Uterus (tissue), 4 donors: ENCODE data around the gene SYCE1. TPM values are rescaled to one million over a fixed set of nuclear protein-coding genes. Genes with fewer than 3 reads are reported as not detected.
"Not testable (repeated sequence)": the region's sequence is repeated elsewhere in the genome, so short reads cannot be mapped to it uniquely, and the experiment has no call there.

ENCODE experiments used
- DNase-seq, 2 donors: peaks; one replicate each; pipeline ENCODE4 v3.0.0-alpha.2; 2019 to 2020
- H3K27ac ChIP-seq, 2 donors: fragments of 200-600 bp; sonication (generic); 1 replicate in 1 of 2; 2 replicates in 1 of 2; pipeline ENCODE4 v1.5.1; 2016 to 2018
- H3K27me3 ChIP-seq, 2 donors: fragments of 200-600 bp; sonication (generic); one replicate each; pipeline ENCODE4 v1.5.1; 2018 to 2019; ENCODE audit warnings: control low read depth in 1 of 2
- H3K36me3 ChIP-seq, 2 donors: fragments of 200-600 bp; sonication (generic); one replicate each; pipeline ENCODE4 v1.5.1; 2019; ENCODE audit warnings: control low read depth in 1 of 2
- H3K4me1 ChIP-seq, 2 donors: fragments of 200-600 bp; sonication (generic); one replicate each; pipeline ENCODE4 v1.5.1; 2018 to 2019; ENCODE audit warnings: control low read depth in 1 of 2
- H3K4me3 ChIP-seq, 2 donors: fragments of 200-600 bp; sonication (generic); 1 replicate in 1 of 2; 2 replicates in 1 of 2; pipeline ENCODE4 v1.5.1; 2018 to 2019; ENCODE audit warnings: mild to moderate bottlenecking in 1 of 2
- H3K9me3 ChIP-seq, 2 donors: fragments of 200-600 bp; sonication (generic); one replicate each; pipeline ENCODE4 v1.5.1; 2019; ENCODE audit warnings: control low read depth in 1 of 2
- POLR2A ChIP-seq, 2 donors: fragments of 450-650 bp; IDR thresholded peaks; one replicate each; pipeline ENCODE4 v1.6.1; 2016; ENCODE audit warnings: antibody characterized with exemption in 2 of 2, mild to moderate bottlenecking in 1 of 2, moderate library complexity in 1 of 2
- intact Hi-C: fragments of 100-400 bp; cut with DNase I; formaldehyde crosslinking; loops from one replicate; pipeline ENCODE4 v1.15.1; 2023; ENCODE audit warnings: low total_unique reads
- total RNA-seq, 4 donors: library from RNA; depleted of rRNA in 3 of 4; stranded (reverse); fragments of >200 nt in 3 of 4; gene quantifications; one replicate each; pipeline versions ENCODE4 v1.1.0 to v1.2.4, GENCODE V29; 2014 to 2023
- TF ChIP-seq, protein P1 (sequence below), 4 experiments: fragments of 200-600 bp in 2 of 4; fragments of 450-650 bp in 2 of 4; sonication (generic) in 2 of 4; IDR thresholded peaks; one replicate each; pipeline ENCODE4 v1.5.1; 2016 to 2019; ENCODE audit warnings: antibody characterized with exemption in 4 of 4, mild to moderate bottlenecking in 2 of 4, moderate library complexity in 1 of 4
- donor health status: DM: yes; HTN: yes; CAD: no.

The SYCE1 gene
- total RNA-seq, 4 donors from 2014 or later, result 1.0 TPM; not detected in 3

DNA sequence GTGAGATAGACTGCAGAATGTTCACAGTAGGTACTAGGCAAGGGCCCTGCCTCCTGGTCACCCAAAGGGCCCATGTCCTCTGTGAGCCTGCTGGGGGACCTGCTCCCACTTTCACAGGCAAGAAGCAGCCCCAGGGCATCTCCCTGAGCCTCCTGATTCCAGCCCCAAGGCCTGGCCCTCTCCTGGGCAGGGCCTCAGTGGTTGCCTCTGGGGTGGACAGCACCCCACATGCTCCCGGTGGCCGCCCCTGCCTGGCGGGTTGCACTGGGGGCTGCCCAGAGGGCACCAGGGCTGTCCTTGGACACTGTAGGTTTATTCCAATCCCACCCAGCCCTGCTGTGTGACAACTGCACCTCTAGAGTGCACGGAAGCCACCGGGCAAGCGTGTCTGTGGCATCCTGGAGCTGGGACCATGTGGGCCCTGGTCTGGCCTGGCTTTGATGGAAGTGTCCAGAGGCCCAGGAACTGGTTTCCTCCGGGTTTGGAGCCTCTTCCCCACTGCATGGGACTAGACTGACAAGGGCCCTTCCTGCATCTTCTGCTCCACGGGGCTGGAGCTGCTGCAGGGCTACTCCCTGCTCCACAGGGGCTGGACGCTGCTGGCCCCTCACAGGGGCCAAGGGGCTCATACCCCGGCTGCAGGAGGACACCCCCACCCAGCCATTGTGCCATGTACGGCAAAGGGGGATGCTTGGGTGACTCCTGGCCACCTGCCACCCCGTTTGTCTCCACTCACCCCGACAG is 25.0 kb upstream of the SYCE1 start:
- H3K4me1 ChIP-seq, result no peaks in the 10 kb centered on the region
- no peaks in the 10 kb centered on the region for H3K36me3 ChIP-seq
- no peaks in the 10 kb centered on the region for H3K9me3 ChIP-seq
- H3K27ac ChIP-seq, result no peak overlapping the region
- no peaks in the 10 kb centered on the region for H3K27me3 ChIP-seq
- H3K4me3 ChIP-seq, result no peak overlapping the region
- no peak for TF ChIP-seq POLR2A (IDR thresholded peaks at IDR 0.05)
- TF ChIP-seq, protein P1, sequence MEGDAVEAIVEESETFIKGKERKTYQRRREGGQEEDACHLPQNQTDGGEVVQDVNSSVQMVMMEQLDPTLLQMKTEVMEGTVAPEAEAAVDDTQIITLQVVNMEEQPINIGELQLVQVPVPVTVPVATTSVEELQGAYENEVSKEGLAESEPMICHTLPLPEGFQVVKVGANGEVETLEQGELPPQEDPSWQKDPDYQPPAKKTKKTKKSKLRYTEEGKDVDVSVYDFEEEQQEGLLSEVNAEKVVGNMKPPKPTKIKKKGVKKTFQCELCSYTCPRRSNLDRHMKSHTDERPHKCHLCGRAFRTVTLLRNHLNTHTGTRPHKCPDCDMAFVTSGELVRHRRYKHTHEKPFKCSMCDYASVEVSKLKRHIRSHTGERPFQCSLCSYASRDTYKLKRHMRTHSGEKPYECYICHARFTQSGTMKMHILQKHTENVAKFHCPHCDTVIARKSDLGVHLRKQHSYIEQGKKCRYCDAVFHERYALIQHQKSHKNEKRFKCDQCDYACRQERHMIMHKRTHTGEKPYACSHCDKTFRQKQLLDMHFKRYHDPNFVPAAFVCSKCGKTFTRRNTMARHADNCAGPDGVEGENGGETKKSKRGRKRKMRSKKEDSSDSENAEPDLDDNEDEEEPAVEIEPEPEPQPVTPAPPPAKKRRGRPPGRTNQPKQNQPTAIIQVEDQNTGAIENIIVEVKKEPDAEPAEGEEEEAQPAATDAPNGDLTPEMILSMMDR (IDR thresholded peaks at IDR 0.05), result no peak
- no peak for DNase-seq
- intact Hi-C loops, result no loop called here

DNA sequence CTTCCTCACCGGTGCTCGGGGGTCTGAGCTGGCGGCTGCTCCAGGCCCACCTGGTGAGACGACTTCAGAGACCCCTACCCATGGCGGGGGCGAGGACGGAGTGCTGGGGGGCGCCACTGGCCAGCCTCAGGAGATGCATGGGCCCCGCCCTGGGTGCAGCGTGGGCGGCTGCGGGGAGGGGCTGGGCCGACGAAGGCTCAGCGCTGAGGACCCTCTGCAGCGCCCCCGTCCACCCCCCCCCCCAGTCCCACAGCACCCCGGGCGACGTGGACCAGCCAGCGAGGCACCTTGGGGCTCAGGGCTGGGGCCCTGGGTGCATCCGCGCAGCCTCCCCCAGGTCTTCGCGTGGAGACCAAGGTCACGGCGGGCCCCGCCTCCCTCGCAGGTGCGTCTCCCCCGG is 11.7 kb upstream of the SYCE1 start:
- DNase-seq, H3K27me3 ChIP-seq, H3K36me3 ChIP-seq, H3K4me3 ChIP-seq, H3K9me3 ChIP-seq, H3K27ac ChIP-seq, H3K4me1 ChIP-seq, intact Hi-C loops: not testable (repeated sequence)

DNA sequence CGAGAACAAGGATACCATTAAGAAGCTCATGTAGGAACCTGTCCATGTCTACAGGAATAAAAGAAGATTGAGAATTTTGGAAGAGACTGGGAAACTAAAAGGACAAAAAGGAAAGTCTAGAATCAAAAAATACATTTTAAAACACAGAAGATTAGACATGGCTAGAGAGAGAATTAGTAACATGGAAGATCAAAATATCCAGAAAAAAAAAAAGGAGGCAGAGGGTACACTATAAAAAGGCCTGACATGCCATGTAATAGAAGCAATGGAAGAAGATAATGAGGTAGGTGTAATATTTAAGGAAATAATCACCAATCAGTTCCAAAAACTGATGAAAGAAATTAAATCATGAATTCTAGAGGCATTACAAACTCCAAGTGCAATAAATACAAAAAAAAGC is 8.1 kb upstream of the SYCE1 start:
- H3K4me3 ChIP-seq, intact Hi-C loops, H3K9me3 ChIP-seq, H3K4me1 ChIP-seq, H3K27me3 ChIP-seq, H3K36me3 ChIP-seq, DNase-seq, H3K27ac ChIP-seq: not testable (repeated sequence)

DNA sequence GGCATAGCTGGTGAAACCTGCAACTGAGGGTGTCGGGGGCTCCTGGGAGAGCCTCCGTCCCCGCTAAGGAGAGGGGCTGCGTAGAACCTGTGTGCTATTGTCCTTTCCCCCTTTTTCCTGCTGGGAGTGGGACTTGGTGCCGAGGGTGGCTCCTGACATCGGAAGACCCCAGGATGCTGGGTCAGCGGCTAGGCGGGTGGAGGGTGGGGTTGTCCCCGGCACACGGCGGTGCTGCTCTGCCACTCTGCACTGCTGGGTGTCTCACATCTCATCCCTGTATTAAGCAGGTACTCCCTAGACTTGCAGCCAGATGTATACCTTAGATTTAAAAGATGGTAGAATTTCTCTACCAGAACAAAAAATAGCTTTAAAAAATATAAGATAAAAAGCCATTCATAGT is 6.7 kb upstream of the SYCE1 start:
- H3K27me3 ChIP-seq, H3K27ac ChIP-seq, H3K36me3 ChIP-seq, H3K4me1 ChIP-seq, intact Hi-C loops, H3K9me3 ChIP-seq, DNase-seq, H3K4me3 ChIP-seq: not testable (repeated sequence)

DNA sequence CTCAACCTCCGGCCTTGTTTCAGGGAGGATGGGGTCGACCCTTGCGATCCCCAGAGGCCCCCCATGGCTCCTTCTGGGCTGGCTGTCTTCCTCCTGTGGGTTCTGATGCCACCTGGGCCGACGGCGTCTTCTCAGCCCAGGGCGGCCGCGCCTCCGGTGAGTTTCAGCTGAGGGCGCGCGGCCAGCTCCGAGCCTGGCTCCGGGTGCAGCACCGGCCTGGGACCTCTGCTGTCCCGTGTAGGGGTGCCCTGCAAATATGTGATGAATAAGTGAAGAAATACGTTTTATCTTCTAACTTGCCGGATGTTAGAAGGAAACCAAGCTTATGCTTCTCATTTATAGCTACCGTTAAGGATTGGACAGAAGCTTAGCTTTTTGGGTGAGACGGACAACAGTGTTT is 4.4 kb upstream of the SYCE1 start:
- H3K4me1 ChIP-seq, H3K36me3 ChIP-seq, H3K9me3 ChIP-seq, DNase-seq, H3K27ac ChIP-seq, intact Hi-C loops, H3K4me3 ChIP-seq, H3K27me3 ChIP-seq: not testable (repeated sequence)

DNA sequence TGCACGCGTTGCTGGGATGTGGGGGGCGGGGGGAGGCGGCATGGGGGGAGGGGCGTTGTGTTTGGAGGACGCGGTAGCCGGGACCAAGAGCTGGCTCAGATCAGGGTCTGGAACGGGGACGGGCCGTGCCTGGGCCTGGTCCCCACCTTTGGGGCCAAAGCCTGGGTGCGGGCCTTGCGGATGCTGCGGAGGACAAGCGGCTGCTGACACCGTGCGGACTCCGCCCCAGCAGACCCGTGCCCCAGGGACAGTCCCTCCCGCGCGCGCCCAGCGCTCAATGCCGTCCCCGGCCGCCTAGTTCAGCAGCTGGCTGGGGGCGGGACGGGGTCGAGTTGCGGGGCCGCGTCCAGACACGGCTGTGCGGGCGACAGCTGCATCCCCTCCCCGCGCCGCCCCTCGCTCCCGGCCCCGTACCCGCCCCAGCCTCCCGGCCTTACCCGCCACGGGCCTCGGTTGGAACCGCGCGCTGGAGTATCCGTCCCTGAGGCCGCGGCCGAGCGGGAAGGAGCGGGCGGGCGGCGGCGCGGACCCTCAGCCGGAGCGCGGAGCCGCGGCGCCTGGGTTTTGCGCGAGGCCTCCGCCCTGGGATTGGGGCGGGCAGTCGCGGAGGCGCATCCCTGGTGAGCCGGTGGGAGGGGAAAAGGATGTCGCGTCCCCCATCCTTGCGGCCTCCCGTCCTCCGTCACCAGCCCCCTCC is 3.6 kb upstream of the SYCE1 start:
- H3K27me3 ChIP-seq, DNase-seq, H3K27ac ChIP-seq, intact Hi-C loops, H3K9me3 ChIP-seq, H3K36me3 ChIP-seq, H3K4me1 ChIP-seq, H3K4me3 ChIP-seq: not testable (repeated sequence)

DNA sequence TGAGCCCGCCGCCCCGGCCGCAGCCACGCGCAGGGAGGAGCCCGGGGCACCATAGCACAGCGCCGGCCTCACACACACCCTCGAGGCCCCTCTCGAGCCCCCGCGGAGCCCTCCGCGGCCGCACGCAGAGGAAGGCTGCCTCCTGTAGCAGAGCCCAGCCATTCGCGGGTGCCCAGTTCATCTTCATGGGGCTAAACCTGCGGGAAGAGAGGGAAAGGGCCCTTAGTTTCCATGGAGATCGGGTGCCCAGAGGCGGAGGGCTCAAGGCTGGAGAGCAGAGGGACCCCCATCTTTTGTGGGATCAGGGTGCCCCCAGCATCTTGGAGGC is 2.9 kb upstream of the SYCE1 start:
- Histone ChIP-seq H3K4me3 (no peak overlapping the region), H3K9me3 (no peaks in the 10 kb centered on the region)
- DNase-seq, result no peak

More for the DNA sequence above, 2.9 kb upstream of the SYCE1 start:
- no peaks in the 10 kb centered on the region for H3K4me1 ChIP-seq
- H3K27me3 ChIP-seq, result no peaks in the 10 kb centered on the region
- intact Hi-C loops, result no loop called here
- TF ChIP-seq POLR2A (IDR thresholded peaks at IDR 0.05), result no peak
- TF ChIP-seq, protein P1 (IDR thresholded peaks at IDR 0.05), result no peak
- H3K27ac ChIP-seq, result no peak overlapping the region
- no peaks in the 10 kb centered on the region for H3K36me3 ChIP-seq
